ENCODE measurements around the gene CYTIP.

Gene CYTIP

DNA sequence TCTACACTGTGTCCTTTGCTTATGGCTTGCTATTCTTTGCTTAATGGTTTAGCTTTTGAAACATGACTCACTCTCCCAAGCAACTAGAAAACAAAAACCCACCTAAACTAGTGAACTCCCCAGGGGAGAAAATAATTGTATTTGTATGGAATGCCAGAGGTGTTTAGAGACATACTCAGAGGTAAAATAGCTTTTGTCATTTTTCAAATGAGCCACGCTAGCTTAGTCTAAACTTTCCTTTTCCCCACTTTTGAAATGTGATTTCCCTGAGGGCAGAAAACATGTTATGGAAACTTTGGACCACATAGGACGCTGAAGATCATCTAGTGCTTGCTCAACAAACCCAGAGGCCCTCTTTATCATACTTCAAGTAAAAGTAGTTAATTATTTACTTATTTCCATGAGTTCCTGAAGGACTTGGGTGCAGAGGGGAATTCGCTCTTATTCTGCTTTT, 16.5 kb upstream of the CYTIP start:
- TF ChIP-seq, protein P1, sequence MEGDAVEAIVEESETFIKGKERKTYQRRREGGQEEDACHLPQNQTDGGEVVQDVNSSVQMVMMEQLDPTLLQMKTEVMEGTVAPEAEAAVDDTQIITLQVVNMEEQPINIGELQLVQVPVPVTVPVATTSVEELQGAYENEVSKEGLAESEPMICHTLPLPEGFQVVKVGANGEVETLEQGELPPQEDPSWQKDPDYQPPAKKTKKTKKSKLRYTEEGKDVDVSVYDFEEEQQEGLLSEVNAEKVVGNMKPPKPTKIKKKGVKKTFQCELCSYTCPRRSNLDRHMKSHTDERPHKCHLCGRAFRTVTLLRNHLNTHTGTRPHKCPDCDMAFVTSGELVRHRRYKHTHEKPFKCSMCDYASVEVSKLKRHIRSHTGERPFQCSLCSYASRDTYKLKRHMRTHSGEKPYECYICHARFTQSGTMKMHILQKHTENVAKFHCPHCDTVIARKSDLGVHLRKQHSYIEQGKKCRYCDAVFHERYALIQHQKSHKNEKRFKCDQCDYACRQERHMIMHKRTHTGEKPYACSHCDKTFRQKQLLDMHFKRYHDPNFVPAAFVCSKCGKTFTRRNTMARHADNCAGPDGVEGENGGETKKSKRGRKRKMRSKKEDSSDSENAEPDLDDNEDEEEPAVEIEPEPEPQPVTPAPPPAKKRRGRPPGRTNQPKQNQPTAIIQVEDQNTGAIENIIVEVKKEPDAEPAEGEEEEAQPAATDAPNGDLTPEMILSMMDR (IDR thresholded peaks at IDR 0.05) = no peak

- TF ChIP-seq, protein P1 (IDR thresholded peaks at IDR 0.05) = no peak
Observed at GRCh38 chr2:157459486-157459885, 15.6 kb upstream of the CYTIP start.

DNA sequence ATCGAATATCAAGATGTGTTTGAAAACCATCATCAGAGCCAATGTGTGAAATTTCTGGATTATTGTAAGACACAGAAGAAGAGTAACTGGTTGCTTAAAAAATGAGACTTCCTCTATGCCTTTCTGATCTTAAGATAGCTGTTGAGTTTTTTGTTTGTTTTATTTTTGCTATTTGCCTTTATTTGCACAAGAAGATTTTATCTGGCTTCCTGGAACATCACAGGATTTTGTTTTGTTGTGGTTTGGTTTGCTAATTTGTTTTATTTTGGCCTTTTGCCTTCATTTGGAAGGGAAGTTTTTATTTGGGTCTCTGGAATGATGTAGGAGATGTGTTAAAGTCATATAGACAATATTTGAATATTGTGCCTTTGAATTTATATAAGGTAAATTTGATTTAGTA, 3.9 kb upstream of the CYTIP start:
- TF ChIP-seq, protein P1 (IDR thresholded peaks at IDR 0.05) = no peak

DNA sequence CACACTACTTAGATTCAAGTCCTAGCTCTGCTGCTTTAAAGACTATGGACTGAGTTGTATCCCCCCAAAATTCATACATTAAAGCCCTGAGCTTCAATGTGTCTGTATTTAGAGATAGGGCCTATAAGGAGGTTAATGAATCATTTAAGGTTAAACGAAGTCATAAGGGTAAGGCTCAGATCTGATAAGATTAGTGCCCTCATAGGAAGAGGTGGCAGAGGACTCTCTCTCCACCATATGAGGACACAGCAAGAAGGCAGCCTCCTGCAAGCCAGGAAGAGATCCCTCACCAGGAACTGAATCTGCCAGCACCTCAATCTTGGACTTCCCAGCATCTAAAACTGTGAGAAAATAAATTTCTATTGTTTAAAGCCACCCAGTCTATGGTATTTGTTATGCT, 3.1 kb upstream of the CYTIP start:
- TF ChIP-seq, protein P1 (IDR thresholded peaks at IDR 0.05) = no peak

GRCh38 chr2:157444641-157445040, 752 bp upstream of the CYTIP start:
- TF ChIP-seq, protein P1 (IDR thresholded peaks at IDR 0.05) = no peak

DNA sequence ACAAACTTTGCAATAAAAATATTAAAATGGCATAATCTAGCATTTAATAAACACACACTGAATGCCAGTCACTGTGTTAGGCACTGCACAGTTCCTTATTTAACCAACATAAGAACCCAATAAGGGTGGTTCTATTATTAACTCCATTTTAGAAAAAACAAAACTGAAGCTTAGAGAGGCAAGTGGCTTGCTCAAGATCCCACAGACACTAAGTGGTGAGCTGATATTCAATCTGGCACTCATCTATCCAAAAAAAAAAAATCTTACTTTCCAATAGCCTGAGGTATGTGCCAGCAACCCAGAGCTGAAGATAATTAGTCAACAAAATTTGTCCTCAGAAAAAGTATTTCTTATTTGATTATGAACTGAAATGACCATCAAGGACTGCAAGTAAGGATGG, 799 bp downstream of the CYTIP start:
- TF ChIP-seq, protein P1 (IDR thresholded peaks at IDR 0.05) = no peak

DNA sequence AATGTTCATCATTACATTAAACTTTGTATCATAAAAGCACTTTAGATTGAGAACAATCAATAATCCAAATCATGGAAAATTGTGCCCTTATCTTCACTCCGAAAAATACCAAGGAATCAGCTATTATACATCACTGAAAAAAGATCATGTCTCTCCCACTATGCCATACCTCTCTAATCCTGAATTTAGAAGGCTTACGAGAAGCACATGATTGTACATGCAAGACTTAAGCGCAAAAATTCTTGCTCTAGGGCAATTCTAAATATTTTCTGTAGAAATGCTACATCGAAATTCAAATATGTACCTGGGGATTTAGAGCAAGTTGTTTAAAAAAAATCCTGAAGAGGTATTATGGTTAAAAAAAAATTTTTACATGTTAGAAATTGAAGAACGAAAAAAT, 1.3 kb downstream of the CYTIP start:
- TF ChIP-seq, protein P1 (IDR thresholded peaks at IDR 0.05) = no peak

GRCh38 chr2:157442191-157442590, 1.7 kb downstream of the CYTIP start:
- TF ChIP-seq, protein P1 (IDR thresholded peaks at IDR 0.05) = no peak

Measured in LNCAP (cell line).